ENCODE measurements around the gene APBB2. TPM values are rescaled to one million over a fixed set of nuclear protein-coding genes. Genes with fewer than 3 reads are reported as not detected.

APBB2 gene
- total and polyA plus RNA-seq, 8 donors = 42.5 to 94.8 (median 53.8) TPM

GRCh38 chr4:41185614-41186592 is 28.4 kb downstream of the APBB2 start:
- Histone ChIP-seq H3K36me3 (no peaks in the 10 kb centered on the region), H3K4me1 (peaks cover 9 to 11% of the 10 kb centered on the region in 2 donors), H3K4me3 (no peak overlapping the region), H3K27ac (no peak overlapping the region), H3K27me3 (no peaks in the 10 kb centered on the region), H3K9me3 (no peaks in the 10 kb centered on the region)
- no peak for TF ChIP-seq CTCF (IDR thresholded peaks at IDR 0.05)
- ATAC-seq (peak; percentile 84), DNase-seq (no peak)
- intact Hi-C loops (cut with DNase I) = no loop called here

GRCh38 chr4:41184009-41184408 is 30.3 kb downstream of the APBB2 start:
- H3K36me3 ChIP-seq = no peaks in the 10 kb centered on the region
- H3K4me3 ChIP-seq = no peak overlapping the region
- H3K27me3 ChIP-seq = no peaks in the 10 kb centered on the region
- no peaks in the 10 kb centered on the region for H3K9me3 ChIP-seq
- intact Hi-C loops (cut with DNase I) = no loop called here
- H3K27ac ChIP-seq = no peak overlapping the region
- H3K4me1 ChIP-seq = peaks cover 11 to 15% of the 10 kb centered on the region in 2 donors
- DNase-seq (no peak), ATAC-seq (no peak)
- no peak for TF ChIP-seq CTCF (IDR thresholded peaks at IDR 0.05)

GRCh38 chr4:41183021-41183553 is 31.3 kb downstream of the APBB2 start:
- Histone ChIP-seq H3K36me3 (no peaks in the 10 kb centered on the region), H3K4me3 (no peak overlapping the region), H3K27me3 (no peaks in the 10 kb centered on the region), H3K9me3 (no peaks in the 10 kb centered on the region), H3K27ac (no peak overlapping the region), H3K4me1 (peaks cover 19 to 24% of the 10 kb centered on the region in 2 donors)
- TF ChIP-seq CTCF (IDR thresholded peaks at IDR 0.05) = no peak
- ATAC-seq (no peak), DNase-seq (no peak)
- intact Hi-C loops (cut with DNase I) = no loop called here

- H3K4me1 ChIP-seq = peaks cover 25 to 32% of the 10 kb centered on the region in 2 donors
- DNase-seq (no peak), ATAC-seq (no peak)
- intact Hi-C loops (cut with DNase I) = no loop called here
- no peaks in the 10 kb centered on the region for H3K36me3 ChIP-seq
- H3K27me3 ChIP-seq = no peaks in the 10 kb centered on the region
- H3K9me3 ChIP-seq = no peaks in the 10 kb centered on the region
- no peak overlapping the region for H3K27ac ChIP-seq
- H3K4me3 ChIP-seq = no peak overlapping the region
- no peak for TF ChIP-seq CTCF (IDR thresholded peaks at IDR 0.05)
These were observed 33.3 kb downstream of the APBB2 start for GRCh38 chr4:41181037-41181436.

- Histone ChIP-seq H3K36me3 (no peaks in the 10 kb centered on the region), H3K9me3 (no peaks in the 10 kb centered on the region), H3K4me3 (no peak overlapping the region), H3K4me1 (peaks cover 14 to 28% of the 10 kb centered on the region in 2 donors), H3K27ac (no peak overlapping the region), H3K27me3 (no peaks in the 10 kb centered on the region)
- DNase-seq (peak in 1 of 4 donors; percentile 28), ATAC-seq (no peak)
- intact Hi-C loops (cut with DNase I) = no loop called here
- no peak for TF ChIP-seq CTCF (IDR thresholded peaks at IDR 0.05)
These were observed 34.7 kb downstream of the APBB2 start for GRCh38 chr4:41179498-41180195.
